ENCODE data around the gene DRC1.
"Not testable (repeated sequence)": the region's sequence is repeated elsewhere in the genome, so short reads cannot be mapped to it uniquely, and the experiment has no call there.

DRC1 gene

GRCh38 chr2:26401739-26402541 is at the start of gene DRC1:
DRC1 (plus strand) TSS chr2:26401920; CDS start chr2:26401990, 70 bp downstream.
- peak; percentile 15 for DNase-seq (ENCODE audit: low read depth, low spot score)

GRCh38 chr2:26352892-26353291 is 48.8 kb upstream of the DRC1 start:
- DNase-seq (ENCODE audit: low read depth, low spot score), result no peak

- not testable (repeated sequence) for DNase-seq (ENCODE audit: low read depth, low spot score)
These were observed 47.3 kb upstream of the DRC1 start for GRCh38 chr2:26354469-26354868.

GRCh38 chr2:26355038-26355995 is 46.4 kb upstream of the DRC1 start:
- peak; percentile 73 for DNase-seq (ENCODE audit: low read depth, low spot score)

- no peak for DNase-seq (ENCODE audit: low read depth, low spot score)
These were observed 45.6 kb upstream of the DRC1 start for GRCh38 chr2:26356111-26356510.

- no peak for DNase-seq (ENCODE audit: low read depth, low spot score)
These were observed 44.9 kb upstream of the DRC1 start for GRCh38 chr2:26356771-26357170.

GRCh38 chr2:26359886-26360473 is 41.7 kb upstream of the DRC1 start:
- no peak for DNase-seq (ENCODE audit: low read depth, low spot score)

- no peak for DNase-seq (ENCODE audit: low read depth, low spot score)
These were observed 38.4 kb upstream of the DRC1 start for GRCh38 chr2:26363323-26363722.

GRCh38 chr2:26363958-26364357 is 37.8 kb upstream of the DRC1 start:
- no peak for DNase-seq (ENCODE audit: low read depth, low spot score)

GRCh38 chr2:26364669-26365068 is 37.1 kb upstream of the DRC1 start:
- no peak for DNase-seq (ENCODE audit: low read depth, low spot score)

GRCh38 chr2:26366957-26367356 is 34.8 kb upstream of the DRC1 start:
- DNase-seq (ENCODE audit: low read depth, low spot score), result no peak

GRCh38 chr2:26369664-26370063 is 32.1 kb upstream of the DRC1 start:
- DNase-seq (ENCODE audit: low read depth, low spot score), result not testable (repeated sequence)

- not testable (repeated sequence) for DNase-seq (ENCODE audit: low read depth, low spot score)
These were observed 30.8 kb upstream of the DRC1 start for GRCh38 chr2:26370909-26371308.

- no peak for DNase-seq (ENCODE audit: low read depth, low spot score)
These were observed 24.9 kb upstream of the DRC1 start for GRCh38 chr2:26376799-26377198.

GRCh38 chr2:26380281-26380680 is 21.4 kb upstream of the DRC1 start:
- DNase-seq (ENCODE audit: low read depth, low spot score), result no peak

GRCh38 chr2:26382564-26382963 is 19.2 kb upstream of the DRC1 start:
- no peak for DNase-seq (ENCODE audit: low read depth, low spot score)

- no peak for DNase-seq (ENCODE audit: low read depth, low spot score)
These were observed 17.5 kb upstream of the DRC1 start for GRCh38 chr2:26384183-26384582.

GRCh38 chr2:26384597-26384996 is 17.1 kb upstream of the DRC1 start:
- DNase-seq (ENCODE audit: low read depth, low spot score), result no peak

- no peak for DNase-seq (ENCODE audit: low read depth, low spot score)
These were observed 14.5 kb upstream of the DRC1 start for GRCh38 chr2:26387189-26387588.

GRCh38 chr2:26394694-26395093 is 7.0 kb upstream of the DRC1 start:
- DNase-seq (ENCODE audit: low read depth, low spot score), result no peak

- no peak for DNase-seq (ENCODE audit: low read depth, low spot score)
These were observed 6.3 kb upstream of the DRC1 start for GRCh38 chr2:26395394-26395793.

GRCh38 chr2:26396734-26397298 is 4.9 kb upstream of the DRC1 start:
- DNase-seq (ENCODE audit: low read depth, low spot score), result no peak
